Fibroblast of mammary gland (primary cell): ENCODE data around the gene ATP6AP1.

ENCODE experiments used
- DNase-seq: peaks from one replicate; pipeline ENCODE4 v3.0.0-alpha.2; 2010; ENCODE audit warnings: low read depth
- H3K4me3 ChIP-seq: 2 replicates; pipeline ENCODE4 v1.5.1; 2011; ENCODE audit warnings: low read depth, mild to moderate bottlenecking, low read length, moderate library complexity; ENCODE audit not compliant: control insufficient read depth
- CTCF ChIP-seq: conservative IDR thresholded peaks from 2 replicates; pipeline ENCODE4 v1.5.1; 2011; ENCODE audit warnings: low read depth, low read length, inconsistent platforms; ENCODE audit not compliant: control insufficient read depth, insufficient read depth

ATP6AP1 gene

GRCh38 chrX:154485150-154486051, 56.9 kb downstream of the ATP6AP1 start:
- H3K4me3 ChIP-seq, result peak overlapping the region; percentile 49
- DNase-seq, result no peak
- no peak for TF ChIP-seq CTCF

- peak overlapping the region; percentile 49 for H3K4me3 ChIP-seq
- no peak for DNase-seq
- TF ChIP-seq CTCF, result no peak
Observed at GRCh38 chrX:154486052-154486395, 57.5 kb downstream of the ATP6AP1 start.
